Activated CD4-positive, alpha-beta T cell treated with anti-CD3 and anti-CD28 coated beads, Interleukin-2, amount 50 U/mL, for 48 hours (primary cell): ENCODE results near the gene CCR5.
A peak's percentile ranks its signal among the peaks of the same experiment; 100 is the strongest.

Source experiments
- DNase-seq, 2 experiments: peaks; one replicate each; pipeline ENCODE4 v3.0.0-alpha.2; 2020

Gene CCR5

DNA sequence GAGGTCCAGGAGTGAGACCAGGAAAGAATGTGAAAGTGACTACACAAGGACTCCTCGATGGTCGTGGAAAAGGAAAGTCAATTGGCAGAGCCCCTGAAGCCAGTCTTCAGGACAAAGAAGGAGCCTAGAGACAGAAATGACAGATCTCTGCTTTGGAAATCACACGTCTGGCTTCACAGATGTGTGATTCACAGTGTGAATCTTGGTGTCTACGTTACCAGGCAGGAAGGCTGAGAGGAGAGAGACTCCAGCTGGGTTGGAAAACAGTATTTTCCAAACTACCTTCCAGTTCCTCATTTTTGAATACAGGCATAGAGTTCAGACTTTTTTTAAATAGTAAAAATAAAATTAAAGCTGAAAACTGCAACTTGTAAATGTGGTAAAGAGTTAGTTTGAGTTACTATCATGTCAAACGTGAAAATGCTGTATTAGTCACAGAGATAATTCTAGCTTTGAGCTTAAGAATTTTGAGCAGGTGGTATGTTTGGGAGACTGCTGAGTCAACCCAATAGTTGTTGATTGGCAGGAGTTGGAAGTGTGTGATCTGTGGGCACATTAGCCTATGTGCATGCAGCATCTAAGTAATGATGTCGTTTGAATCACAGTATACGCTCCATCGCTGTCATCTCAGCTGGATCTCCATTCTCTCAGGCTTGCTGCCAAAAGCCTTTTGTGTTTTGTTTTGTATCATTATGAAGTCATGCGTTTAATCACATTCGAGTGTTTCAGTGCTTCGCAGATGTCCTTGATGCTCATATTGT lies 10.8 kb upstream of the CCR5 start:
- no peak for DNase-seq

DNA sequence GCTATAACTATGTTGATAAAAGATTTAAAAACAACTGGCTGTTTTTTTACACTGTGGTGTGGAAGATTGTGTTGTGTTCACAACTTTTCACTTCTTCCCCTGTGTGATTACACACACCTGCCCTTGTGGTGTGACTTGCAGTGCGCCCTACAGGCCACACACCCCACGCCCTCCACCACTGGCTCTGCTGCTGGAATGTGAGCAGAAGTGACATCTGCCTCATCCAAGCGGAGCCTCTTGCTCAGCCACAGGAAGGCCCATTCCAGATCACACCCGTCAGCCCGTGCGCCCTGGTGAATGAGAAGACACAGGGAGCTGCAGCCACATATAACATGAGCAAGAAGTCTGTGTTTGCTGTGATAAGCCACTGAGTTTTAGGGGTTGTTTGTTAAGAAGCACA lies 9.8 kb upstream of the CCR5 start:
- DNase-seq: no peak

GRCh38 chr3:46361408-46362283 lies 9.1 kb upstream of the CCR5 start:
- DNase-seq: no peak

DNA sequence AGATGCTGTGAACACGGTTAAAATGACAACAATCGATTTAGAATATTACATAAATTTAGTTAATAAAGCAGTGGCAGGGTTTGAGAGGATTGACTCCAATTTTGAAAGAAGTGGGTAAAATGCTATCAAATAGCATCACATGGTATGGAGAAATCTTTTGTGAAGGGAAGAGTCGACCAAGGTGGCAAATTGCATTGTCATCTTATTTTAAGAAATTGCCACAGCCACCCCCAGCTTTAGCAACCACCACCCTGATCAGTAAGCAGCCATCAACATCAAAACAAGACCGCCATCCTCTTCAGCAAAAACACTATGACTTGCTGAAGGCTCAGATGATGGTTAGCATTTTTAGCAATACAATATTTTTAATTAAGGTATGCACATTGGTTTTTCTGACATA lies 5.7 kb upstream of the CCR5 start:
- no peak for DNase-seq

- no peak for DNase-seq
Measured at GRCh38 chr3:46365737-46366524, 4.8 kb upstream of the CCR5 start.

GRCh38 chr3:46367811-46368210 lies 2.9 kb upstream of the CCR5 start:
- no peak for DNase-seq

DNA sequence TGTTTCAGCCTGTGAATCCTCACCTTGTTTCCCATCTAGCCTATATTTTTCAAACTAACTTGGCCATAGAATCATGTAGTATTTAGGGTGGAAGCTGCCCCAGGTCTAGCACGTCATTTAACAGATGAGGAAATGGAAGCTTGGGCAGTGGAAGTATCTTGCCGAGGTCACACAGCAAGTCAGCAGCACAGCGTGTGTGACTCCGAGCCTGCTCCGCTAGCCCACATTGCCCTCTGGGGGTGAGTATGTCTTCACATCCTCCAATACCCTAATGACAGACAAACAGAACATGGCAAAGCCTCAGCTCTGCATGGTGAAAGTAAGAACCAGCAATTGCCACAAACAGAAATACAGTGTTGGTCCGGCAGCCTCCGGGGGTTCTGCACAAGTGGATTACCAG lies 2.2 kb upstream of the CCR5 start:
- peak; percentile 50 to 66 for DNase-seq

GRCh38 chr3:46369151-46369550 lies 1.6 kb upstream of the CCR5 start:
- no peak for DNase-seq

DNA sequence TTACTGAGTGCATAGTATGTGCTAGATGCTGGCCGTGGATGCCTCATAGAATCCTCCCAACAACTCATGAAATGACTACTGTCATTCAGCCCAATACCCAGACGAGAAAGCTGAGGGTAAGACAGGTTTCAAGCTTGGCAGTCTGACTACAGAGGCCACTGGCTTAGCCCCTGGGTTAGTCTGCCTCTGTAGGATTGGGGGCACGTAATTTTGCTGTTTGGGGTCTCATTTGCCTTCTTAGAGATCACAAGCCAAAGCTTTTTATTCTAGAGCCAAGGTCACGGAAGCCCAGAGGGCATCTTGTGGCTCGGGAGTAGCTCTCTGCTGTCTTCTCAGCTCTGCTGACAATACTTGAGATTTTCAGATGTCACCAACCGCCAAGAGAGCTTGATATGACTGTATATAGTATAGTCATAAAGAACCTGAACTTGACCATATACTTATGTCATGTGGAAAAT lies 1.0 kb upstream of the CCR5 start:
- DNase-seq: peak; percentile 46 to 57

DNA sequence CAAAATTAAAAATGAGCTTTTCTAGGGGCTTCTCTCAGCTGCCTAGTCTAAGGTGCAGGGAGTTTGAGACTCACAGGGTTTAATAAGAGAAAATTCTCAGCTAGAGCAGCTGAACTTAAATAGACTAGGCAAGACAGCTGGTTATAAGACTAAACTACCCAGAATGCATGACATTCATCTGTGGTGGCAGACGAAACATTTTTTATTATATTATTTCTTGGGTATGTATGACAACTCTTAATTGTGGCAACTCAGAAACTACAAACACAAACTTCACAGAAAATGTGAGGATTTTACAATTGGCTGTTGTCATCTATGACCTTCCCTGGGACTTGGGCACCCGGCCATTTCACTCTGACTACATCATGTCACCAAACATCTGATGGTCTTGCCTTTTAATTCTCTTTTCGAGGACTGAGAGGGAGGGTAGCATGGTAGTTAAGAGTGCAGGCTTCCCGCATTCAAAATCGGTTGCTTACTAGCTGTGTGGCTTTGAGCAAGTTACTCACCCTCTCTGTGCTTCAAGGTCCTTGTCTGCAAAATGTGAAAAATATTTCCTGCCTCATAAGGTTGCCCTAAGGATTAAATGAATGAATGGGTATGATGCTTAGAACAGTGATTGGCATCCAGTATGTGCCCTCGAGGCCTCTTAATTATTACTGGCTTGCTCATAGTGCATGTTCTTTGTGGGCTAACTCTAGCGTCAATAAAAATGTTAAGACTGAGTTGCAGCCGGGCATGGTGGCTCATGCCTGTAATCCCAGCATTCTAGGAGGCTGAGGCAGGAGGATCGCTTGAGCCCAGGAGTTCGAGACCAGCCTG lies 984 bp downstream of the CCR5 start:
- DNase-seq: no peak

- DNase-seq: no peak
Measured at GRCh38 chr3:46372492-46373359, 2.0 kb downstream of the CCR5 start.

DNA sequence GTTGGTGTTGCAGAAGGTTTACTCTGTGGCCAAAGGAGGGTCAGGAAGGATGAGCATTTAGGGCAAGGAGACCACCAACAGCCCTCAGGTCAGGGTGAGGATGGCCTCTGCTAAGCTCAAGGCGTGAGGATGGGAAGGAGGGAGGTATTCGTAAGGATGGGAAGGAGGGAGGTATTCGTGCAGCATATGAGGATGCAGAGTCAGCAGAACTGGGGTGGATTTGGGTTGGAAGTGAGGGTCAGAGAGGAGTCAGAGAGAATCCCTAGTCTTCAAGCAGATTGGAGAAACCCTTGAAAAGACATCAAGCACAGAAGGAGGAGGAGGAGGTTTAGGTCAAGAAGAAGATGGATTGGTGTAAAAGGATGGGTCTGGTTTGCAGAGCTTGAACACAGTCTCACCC lies 4.0 kb downstream of the CCR5 start:
- no peak for DNase-seq

GRCh38 chr3:46375218-46375617 lies 4.5 kb downstream of the CCR5 start:
- no peak for DNase-seq

DNA sequence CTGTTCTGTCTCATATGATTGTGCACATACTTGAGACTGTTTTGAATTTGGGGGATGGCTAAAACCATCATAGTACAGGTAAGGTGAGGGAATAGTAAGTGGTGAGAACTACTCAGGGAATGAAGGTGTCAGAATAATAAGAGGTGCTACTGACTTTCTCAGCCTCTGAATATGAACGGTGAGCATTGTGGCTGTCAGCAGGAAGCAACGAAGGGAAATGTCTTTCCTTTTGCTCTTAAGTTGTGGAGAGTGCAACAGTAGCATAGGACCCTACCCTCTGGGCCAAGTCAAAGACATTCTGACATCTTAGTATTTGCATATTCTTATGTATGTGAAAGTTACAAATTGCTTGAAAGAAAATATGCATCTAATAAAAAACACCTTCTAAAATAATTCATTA lies 5.1 kb downstream of the CCR5 start:
- DNase-seq: no peak

- peak; percentile 76 to 84 for DNase-seq
Measured at GRCh38 chr3:46378426-46378942, 7.7 kb downstream of the CCR5 start.

DNA sequence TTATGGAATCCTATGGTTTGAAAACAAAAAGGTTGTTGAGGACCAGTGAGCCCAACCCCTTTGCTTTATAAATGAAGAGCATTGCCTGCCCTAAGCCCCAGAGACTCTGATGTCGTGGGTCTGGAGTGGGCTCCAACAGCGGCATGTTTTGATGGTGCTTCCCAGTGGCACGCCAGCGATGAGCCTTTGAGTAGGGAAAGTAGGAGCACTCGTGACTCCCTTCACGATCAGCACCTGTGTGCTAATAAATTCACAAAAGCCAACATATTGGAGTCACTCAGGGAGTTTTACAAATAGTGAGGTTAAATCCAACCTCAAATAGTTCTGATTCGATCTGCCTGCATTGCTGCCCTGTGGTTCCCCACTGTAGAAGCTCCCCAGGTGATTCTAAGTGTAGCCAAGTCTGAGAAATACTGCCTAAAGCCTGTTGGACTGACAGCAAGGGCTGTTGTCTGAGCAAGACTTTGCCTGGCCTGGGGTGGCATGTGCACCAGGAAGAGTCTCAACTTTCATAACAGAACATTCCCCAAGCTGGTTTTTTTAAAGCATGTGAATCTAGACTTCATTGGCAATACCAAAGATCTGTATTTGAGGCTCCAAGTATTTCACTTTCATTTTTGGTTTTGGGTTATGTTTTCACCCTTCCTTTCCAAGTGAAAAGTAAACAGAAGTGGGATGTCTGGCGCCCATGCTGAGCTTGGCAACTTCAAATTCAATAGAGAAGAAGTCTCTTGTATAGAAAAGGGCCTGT lies 9.9 kb downstream of the CCR5 start:
- no peak for DNase-seq

- no peak for DNase-seq
Measured at GRCh38 chr3:46381625-46382024, 10.9 kb downstream of the CCR5 start.

DNA sequence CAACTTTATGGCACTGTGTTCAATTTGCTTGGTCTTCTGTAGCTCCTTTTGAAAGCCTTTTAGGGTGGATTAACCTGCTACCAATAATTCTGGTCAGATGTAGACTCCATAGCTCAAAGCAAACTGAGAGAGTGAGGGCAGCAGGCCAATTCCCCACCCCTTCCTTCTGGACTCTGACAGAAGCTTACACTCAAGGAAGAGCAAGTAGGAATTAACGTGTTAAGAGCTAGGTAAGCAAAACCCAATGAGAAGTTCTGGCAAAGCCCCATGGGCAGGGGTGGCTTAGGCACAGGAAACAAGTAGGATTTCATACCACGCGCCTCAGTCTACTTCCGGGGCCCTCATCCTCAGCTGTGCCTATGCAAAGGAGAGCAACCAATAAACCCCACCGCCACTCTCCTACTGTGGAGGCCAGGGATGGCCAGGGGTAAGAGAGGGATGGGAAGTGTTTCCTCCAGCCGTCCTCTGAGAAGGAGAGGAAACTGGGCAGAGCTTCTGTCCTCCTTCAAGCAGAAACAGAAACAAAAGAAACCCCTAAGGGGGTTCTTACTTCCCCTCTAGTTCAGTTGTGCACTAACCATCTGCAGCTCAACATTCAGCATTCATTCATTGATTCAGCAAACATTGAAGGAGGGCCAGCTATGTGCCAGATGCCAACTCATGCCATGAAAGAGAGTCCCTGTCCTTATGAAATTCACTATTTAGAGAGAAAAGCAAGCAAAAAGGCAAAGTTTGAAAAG lies 12.6 kb downstream of the CCR5 start:
- no peak for DNase-seq

DNA sequence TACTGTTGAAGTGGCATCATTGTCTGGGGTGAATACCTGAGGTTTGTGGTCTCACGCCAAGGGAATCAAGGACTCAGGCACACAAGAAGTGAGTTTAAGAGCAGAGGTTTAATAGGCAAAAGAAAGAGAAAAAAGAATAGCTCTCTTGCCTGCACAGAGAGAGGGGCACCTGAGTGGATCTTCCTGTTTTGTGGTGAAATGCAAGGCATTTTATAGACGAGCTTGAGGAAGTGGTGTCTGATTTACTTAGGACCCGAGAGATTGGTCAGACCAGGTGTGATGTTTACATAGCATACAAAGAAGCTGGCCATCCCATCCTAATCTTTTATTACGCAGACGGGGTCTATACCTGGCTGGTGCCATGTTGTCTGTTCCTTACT lies 13.2 kb downstream of the CCR5 start:
- DNase-seq: no peak

DNA sequence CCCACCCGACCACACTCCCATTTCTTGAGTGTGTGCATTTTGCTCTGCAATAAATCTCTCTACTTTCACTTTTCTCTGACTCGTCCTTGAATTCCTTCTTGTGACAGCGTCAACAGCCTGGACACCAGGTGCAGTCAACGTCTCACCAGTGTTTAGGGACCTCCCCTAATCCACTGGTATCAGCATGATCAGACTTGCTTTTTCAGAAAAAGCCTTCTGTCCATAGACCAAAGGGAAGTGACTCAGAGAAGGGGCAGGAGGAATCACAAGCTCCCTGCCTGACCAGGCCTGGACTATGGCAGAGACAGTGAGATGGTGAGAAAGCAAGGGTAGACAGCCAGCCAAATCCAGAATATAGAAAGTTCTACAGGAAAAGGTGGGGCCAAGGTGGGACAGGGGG lies 15.5 kb downstream of the CCR5 start:
- DNase-seq: no peak
